Measurements from ENCODE around the gene PTCD3.
A peak's percentile ranks its signal among the peaks of the same experiment; 100 is the strongest.

Gene PTCD3

DNA sequence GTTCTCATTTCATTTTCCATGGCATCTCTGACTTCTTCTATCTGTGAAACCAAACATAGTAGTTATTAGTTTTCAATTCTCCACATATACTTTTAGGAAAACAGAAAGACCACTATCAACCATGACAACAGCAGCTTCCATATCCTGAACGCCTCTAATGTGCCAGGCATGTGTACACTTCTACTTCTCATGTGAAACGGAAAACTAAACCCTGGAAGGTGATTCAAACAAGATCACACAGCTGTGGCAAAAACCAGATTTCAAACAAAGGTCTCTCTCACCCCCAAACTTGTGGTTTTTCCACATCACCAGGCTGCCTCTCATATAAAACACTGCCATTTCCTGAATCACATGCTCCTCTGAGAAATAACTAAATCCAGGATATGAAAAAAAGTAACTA lies 41.8 kb downstream of the PTCD3 start:
- no peak for ATAC-seq

DNA sequence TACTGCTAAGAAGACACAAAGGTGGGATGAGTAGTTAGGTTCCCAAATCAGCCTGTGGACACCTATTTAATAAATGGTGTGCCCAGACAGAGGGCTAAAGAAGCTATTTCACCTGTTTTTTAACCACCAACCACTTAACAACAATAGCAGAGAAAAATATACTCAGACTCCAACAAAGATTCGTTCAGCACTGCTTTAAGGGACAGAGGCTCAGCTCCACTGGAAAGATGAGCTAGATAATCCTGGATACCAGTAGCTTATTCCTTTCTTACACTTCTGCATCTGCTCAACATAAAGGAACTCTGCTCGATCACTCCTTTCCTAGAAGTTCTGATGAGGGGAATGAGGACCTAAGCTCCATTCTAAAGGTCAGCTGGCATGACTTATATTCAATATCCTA lies 44.5 kb downstream of the PTCD3 start:
- ATAC-seq, result no peak

DNA sequence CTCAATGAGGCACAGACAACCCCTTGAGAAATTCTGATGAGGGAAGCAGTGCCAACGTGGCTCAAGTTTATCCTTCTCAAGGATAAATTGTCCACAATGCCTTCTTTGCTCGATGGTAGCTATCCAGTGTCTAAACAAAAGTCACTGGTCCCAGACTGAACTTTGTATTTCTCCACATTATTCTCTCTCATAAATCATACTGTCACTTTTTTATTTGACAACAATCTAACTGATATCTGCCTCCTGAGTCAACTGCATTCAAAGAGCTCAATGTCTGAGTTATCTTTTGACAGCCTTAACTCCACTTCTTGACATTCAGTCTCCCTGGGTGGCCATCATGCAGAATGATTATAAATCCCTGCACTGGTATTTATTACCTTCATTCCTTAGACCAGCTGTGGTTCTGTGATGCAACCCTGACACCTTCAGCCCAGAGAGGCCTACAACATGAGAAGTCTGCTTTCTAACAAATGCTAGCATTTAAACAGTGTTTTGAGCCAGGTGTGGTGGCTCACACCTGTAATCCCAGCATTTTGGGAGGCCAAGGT lies 51.0 kb downstream of the PTCD3 start:
- ATAC-seq, result no peak

GRCh38 chr2:86158286-86158685 lies 52.3 kb downstream of the PTCD3 start:
- no peak for ATAC-seq

DNA sequence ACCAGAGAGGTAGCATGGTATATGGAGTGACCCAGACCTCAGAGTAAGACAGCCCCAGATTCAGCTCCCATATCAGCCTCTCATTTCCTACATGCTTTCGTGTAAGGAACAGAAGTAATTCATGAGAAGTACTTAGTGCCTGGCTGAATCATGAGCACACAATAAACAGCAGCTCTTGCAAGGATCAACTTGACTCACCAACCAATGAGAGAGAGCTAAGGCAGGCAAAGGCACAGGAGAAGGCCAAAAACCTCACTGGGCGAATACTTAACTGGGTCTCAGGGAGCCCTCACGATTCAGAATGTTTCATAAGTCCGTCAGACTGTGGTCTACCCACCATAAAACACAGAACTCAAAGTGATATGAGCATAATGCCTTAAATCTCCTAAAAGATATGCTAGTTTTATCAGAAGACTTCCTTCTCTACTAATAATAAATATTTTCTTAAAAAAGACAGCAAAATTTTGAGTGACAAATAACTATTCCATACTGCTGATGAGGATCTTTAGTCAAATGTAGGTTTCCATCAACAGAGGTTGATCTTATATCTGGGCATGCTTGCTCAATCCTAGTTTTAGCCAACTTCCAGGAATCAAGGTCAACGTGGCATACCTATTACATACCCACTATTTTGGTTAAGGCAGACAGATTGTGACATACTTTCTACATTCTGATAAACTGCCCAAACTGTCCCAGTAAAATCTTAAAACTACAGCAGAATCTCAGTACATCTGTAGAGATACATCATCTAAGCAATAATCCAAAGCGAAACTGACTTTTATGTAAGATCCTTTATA lies 54.3 kb downstream of the PTCD3 start:
- ATAC-seq, result no peak

GRCh38 chr2:86170449-86170848 lies 64.4 kb downstream of the PTCD3 start:
- ATAC-seq, result no peak

DNA sequence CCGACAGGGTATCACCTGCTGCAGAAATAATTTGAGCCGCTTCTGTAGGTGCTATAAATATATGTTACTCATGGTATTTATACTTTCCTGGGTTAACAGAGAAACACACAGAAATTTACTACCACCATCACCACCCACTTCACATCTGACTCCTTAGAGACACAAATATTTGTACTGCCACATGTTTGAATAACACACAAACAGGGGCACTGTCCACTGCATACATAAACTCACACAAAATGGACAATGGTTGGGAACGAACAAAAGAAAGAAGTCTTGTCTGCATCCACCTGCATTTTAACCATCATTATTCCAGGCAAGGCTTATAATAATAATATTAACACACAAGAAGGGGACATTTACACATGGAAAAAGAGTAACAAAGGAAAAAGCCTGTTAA lies 65.3 kb downstream of the PTCD3 start:
- no peak for ATAC-seq

GRCh38 chr2:86172610-86173009 lies 66.6 kb downstream of the PTCD3 start:
- no peak for ATAC-seq

GRCh38 chr2:86174445-86174844 lies 68.4 kb downstream of the PTCD3 start:
- no peak for ATAC-seq

GRCh38 chr2:86175828-86176227 lies 69.8 kb downstream of the PTCD3 start:
- no peak for ATAC-seq

GRCh38 chr2:86176597-86176996 lies 70.6 kb downstream of the PTCD3 start:
- ATAC-seq, result no peak

- ATAC-seq, result peak in 1 of 2 donors; percentile 47
Measured at GRCh38 chr2:86185517-86186212, 79.6 kb downstream of the PTCD3 start.

DNA sequence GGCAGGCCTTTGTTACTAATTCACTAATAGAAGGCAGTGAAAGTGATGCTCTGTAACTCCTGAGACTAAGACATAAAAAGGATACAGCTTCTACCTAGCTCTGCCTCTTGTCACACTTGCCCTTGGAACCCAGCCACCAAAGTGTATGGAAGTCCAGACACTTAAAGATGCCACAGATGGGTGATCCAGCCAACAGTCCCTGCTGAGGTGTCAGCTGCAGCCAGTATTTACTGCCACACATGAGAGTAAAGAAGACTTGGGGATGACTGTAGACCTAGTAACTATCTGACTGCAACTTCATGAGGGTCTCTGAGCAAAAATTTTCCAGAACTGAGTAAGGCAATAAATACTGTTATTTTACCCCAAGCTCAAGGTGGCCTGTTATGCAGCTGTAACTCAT lies 80.4 kb downstream of the PTCD3 start:
- ATAC-seq, result peak; percentile 34 to 36

DNA sequence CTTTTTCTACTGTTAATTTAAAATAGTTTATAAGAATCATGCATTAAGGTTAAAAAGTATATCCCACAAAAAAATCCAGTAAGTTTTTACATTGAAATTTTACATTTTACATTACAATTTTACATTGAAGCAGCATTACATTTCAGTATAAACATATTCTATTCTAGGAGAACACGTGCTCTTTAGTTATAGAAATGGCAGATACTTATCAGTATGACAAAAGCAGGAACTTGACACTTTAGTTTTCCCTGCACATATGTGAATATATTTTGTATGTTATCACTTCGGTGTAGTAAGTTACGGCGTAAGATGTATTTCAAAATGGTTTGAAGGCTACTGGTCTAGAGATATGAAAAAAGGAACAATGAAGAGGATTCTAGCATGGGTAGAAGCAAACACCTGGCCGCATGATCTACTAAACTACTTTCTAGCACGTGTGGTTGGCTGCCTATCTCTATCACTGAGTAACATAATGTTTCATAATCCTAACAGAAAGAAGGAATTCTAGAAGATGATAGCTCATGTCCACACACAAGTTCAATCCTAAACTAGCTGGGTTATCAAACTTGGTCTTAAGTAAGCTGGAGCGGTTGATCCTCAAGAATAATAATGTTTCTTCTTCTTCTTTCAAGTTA lies 83.9 kb downstream of the PTCD3 start:
- no peak for ATAC-seq

Data from activated CD4-positive, CD25-positive, alpha-beta regulatory T cell treated with anti-CD3 and anti-CD28 coated beads, Interleukin-2, amount 50 U/mL, for 24 hours (primary cell).